ENCODE data around the gene HEPACAM. TPM values are rescaled to one million over a fixed set of nuclear protein-coding genes. Genes with fewer than 3 reads are reported as not detected.

Gene HEPACAM
- total RNA-seq, 1 donor from 2014 or later: 0.21 TPM

DNA sequence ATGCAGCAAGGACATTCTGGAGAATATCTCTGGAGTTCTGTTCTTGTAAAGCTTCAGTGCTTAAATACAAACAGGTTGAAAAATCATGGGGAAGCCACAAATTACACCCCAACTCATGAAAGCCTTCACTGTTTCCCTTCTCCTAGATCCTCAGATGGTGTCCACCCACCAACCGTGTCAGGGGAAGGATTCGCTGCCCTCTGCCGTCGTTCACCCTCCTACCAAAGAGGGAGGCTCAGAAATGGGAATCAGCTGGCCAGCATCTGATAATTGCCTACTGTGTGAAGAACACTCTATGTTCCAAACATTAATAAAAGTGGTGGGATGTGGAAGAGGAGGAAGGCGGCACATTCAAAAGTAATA lies 7.4 kb upstream of the HEPACAM start:
- DNase-seq: no peak

DNA sequence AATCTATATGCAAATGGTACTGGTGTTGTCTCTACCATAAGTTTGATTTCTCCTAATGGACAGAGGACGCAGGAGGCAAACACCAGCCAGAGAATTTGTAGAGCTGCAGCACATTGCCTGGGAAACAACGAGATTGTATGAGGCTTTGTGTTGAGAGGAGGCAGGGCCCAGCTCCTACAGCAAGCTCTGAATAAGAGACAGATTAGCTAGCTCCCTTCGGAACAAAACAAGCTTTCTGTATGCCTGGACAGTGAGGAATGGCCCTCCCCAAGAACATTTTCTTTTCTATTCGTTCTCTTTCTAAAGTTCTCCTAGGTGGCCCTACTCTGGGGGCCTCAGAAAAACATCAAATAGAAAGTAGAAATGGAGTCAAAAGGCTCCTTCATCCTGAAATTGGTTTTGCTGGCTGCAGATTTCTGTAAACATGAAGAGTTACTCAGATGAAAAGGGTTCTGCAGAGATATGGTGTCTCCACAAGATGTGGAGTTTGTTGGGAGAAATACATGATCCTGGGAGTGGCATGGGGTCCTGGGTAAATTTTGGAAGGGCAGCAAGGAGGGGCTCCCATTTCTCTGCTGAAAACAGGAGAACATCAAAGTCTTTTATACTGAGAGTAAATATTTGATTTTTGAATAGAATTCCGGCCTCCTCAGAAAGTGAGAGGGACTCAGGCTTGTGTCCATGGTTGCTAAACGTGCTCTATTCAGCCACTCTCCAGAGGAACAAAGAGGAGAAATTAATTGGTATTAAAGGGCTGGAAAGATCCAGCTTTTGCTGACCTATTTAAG lies 6.8 kb upstream of the HEPACAM start:
- DNase-seq: no peak

DNA sequence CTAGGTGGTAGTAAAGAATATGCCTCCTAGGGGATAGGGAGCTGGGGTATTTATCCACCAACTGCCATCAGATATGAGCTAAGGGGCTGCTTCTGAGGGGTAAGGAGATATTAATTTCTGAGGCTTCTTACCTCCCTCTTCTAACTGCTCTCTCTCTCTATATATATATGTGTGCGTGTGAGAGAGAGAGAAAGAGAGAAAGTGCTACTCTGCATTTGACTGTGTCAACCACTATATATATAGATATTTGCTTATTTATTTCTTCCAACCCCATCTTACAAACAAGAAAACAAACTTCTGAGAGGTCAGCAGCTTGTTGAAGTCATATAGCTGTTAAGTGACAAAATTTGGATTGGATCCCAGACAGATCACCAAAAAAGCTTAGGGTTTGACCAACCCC lies 5.9 kb upstream of the HEPACAM start:
- DNase-seq: no peak

DNA sequence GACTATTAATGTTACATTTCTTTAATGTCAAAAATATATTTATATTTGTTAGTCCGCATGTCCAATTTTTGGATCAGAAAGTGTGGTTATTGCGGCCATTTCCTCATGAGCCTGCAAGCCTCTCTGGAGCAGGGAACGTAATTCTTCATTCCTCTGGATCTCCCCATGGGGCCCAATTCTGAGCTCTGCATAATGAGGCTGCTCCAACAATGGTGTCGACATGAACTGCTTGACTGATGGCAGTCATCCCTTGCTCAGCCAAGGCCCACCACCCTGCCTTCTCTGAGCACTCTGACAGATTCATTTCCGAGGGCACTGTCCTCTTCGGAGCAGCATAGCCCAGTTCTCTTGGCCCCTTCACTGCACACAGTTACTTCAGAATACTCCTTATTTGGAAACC lies 3.1 kb upstream of the HEPACAM start:
- DNase-seq: no peak

DNA sequence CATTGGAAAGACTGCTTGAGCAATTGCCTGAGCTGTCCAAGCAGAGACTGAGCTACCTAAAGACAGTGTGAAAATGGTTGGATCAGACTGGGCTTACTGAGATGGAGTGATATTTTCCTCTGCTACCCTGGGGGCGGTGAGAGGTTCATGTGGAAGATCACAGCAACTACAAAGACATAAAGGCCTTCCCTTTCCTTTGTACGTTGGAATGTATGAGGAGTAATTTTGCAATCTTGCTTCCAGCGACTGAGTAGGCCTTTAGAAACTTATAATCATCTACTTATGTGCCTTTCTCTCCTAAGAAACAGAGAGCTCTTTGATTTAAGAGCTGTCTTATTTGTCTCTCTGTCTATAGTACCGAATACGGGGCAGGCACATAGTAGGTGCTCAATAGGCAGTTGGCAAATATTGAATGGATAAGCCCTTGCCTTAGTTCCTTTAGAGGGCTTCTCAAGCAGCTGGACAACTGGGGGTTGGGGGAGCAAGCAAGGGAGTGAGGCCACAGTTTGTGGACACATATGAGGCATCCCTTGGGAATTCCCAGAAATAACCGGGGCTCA lies 2.4 kb upstream of the HEPACAM start:
- DNase-seq: no peak

DNA sequence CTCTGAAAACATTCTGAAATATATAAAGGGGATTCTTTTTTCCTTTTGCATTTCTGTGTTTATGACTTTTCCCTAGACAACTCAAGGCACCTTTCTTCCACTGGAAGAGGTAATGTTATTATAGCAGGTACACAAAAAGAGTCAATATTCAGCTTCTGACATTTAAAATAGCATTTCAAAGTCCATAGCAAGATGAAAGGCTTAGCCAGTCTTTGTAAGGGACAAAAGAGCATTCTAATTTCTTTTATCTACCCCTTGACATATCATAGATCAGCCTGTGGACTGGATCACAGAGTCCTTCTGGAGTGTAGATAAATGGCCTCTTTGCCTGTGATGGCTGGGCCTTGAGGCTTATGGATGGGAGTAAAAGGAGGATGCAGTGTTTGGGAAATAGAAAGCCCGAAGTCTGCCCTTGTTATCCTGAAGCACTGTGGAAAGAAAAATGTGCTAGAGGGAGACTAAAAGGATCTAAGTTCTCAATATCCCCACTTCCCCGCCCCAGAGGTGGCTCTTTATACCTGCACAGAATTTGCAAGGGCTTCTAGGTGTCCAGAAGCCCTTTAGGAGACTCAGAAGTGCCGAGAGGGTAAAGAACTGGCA lies 1.6 kb upstream of the HEPACAM start:
- no peak for DNase-seq

DNA sequence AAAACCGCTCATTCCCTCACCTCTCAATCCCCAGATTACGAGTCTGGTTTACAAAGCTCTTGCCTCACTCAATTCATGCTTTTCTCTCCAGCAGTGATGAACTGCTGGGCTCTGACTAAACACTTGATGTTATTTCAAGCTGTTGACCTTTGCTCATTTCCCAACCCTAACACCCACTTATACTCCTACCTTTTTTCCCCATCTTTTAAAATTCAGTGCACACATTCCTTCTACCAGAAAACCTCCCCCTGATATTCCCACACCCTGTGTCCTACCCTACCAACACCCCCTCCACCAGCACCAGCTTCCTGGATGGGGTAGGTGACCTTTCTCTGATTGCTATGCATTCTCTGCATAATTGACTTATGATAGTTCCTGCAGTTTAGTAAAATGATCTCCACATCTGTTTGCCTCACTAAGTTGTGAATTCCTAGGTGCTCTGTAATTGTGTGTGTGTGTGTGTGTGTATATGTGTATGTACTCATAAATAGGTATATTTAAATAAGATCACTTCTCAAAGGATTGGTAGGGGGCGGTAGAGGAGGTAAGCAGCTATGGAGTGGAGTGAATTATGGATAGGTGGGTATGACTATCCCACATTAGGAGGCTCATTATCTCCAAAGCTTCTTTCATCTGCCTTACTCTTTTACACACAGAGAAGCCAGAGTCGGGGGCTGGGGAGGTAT lies 842 bp downstream of the HEPACAM start:
- DNase-seq: no peak

DNA sequence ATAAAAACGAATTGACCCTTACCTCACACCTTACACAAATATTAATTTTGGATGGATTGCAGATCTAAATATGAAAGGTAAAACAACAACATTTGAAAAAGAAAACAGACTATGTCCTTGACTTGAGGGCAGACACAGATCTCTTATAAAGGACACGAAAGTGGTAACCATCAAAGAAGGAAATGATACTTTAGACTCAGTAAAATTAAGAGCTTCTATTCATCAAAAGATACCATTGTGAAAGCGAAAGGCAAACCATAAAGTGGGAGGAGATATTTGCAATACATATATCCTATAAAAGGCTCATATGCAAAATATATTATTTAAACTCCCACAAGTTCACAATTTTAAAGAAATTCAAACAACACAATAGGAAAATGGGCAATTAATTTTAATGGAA lies 5.0 kb downstream of the HEPACAM start:
- DNase-seq: no peak

DNA sequence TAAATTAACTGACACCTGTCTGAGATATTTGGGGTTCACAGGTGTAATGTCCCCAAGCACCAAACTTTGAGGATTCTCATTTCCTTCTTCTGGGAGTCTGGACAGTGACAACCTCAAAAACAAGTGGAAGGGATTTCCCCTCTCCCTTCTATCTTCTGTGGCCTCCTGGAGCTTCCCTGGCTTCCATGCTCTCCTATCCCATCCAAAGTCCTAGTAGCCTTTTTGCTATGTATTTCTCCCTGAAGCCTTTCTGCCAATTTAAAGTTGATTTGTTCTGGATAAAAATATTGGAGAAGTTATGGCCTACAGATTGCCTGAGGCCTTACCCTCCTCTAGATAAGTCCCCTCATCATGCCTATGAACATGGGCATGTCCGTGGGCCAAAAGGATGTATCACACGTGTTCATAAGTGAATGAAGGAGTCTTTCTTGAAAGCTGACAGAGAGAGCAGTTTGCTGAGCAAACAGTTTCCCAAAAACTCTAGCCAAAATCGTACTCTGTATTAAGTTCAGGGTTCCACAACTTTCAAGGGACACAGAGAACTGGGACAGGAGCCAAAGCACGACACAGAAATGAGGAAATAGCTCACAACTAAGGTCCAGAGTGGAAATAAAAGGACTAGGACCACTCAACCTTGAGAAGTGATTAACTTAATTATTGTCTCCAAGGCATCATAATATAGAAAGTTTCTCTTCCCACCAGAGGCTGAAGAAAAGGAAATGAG lies 6.7 kb downstream of the HEPACAM start:
- no peak for DNase-seq

DNA sequence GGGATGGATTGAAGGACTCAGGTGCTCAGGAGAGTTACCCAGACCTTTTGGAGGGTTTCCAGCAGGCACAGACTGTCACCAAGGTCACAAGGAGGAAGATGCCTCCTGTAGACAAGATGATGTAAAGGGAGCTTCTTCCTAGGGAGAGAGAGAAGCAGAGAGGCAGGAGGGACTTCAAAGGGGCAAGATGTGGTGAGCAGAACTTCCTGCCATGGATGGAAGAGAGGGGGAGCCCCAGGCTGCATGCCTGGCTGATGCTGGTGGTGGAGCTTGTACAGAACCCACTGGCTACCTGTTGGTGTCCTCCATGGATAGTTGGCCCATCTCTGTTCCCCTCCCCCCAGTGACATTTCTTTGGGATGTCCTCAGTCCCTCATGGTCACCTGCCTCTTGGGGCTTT lies 12.6 kb downstream of the HEPACAM start:
- DNase-seq: no peak

DNA sequence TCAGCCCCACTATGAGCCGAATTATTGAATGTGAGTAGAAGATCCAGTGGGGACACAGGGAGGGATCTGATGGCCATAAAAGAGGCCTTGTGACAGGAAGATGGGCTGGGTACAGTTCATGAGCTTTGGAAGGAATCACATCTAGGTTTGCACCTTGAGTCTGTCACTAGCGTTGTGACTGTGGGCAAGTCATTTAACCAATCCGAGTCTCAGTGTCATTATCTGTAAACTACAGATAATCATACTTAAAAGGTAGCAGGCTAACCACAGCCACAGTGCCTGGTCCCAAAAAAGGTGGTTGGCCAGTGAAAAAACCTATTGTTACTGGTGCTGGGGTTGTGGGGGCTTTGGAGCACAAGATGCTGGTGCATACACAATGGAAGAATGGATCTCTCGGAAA lies 13.0 kb downstream of the HEPACAM start:
- no peak for DNase-seq

DNA sequence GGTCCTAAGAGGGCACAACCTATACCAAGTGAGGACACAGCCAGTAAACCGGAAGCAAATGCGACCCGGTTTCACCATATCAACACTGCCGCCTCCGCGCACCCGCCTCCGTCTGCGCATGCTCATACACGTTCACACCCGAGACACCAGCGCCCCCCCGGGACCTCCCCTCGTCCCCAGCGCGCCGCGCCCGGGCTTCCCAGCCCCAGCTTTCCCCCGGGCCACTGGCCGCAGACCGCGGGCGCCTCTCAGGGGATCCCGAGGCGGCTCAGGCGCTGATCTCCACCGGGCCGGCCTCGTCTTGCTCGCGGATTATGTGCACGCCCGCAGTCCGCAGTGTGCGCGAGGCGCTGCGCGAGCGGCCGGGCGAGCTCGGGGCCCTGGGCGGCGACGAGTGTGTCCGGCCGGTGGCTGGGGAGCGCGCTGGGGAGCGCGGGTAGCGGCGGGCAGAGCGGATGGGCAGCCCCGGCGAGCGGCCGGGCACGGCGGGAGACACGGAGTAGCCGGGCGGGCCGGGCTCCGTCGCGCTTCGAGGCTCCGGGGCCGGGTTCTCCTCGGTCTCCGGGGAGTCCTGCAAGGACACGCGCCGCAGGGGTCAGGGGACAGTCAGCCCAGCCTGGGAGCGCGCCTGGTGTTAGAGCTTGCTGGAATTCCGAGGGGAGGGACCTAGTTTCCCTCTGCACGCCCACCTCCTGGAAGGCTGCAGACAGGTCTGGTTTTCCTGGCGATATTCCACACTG lies 14.8 kb downstream of the HEPACAM start:
- peak; percentile 91 for DNase-seq

DNA sequence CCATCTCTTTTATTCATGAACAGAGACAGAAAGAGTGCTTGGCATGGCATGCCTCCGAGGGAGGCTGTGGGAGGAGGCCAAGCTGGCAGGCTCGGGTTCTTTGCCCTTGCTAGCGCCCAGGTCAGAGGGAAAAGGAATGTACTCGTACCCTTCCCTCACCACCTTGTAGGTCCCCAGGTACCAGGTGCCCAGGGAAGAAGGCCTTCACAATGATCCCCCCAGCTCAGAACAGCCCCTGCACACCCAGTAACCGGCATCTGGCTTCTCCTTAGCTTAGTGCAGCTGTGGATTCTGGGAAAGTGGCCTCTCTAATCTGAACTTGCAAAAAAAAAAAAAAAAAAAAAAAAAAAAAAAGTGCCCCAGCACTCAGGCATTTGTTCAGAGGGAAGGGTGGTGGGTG lies 15.5 kb downstream of the HEPACAM start:
- DNase-seq: no peak

DNA sequence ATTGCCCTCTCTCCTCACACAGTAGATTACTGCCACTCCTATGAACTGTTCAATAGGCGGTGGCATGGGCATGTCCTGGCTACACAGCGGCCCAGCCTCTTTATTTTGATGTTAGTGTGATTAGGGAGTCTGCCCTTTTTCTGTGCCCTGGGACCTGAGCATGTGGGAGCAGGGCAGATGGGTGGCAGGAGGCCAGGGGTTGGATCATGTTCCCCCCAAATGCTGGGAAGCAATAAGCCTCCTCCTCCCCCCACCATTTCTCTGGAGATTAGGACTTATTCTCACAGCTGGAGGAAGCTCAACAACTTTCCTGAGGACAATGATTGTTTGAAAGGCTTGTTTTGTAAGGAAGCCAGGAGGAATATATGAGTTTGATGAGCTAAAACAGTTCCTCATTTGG lies 15.9 kb downstream of the HEPACAM start:
- peak; percentile 87 for DNase-seq

DNA sequence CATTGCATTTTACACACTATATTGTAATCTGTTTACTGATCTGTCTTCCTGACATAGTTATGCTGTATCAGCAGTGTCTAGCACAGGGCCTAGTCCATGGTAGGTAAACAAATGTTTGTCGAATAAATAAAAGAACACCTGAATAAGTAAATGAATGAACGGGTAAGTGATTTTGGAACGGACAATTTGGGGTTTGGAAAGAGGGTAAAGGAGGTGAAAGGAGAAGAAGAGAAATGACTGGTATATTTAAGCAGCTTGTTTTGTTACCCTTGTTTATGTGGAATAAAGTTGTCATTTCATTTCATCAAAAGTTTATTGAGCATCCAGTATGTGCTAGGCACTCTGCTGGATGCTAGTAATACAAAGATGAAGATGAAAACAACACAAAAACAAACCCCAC lies 16.9 kb downstream of the HEPACAM start, which contains the start of gene HEPN1:
Gene HEPN1 (plus strand): TSS at position 301 of the 400 bp plus-strand sequence.
- no peak for DNase-seq

DNA sequence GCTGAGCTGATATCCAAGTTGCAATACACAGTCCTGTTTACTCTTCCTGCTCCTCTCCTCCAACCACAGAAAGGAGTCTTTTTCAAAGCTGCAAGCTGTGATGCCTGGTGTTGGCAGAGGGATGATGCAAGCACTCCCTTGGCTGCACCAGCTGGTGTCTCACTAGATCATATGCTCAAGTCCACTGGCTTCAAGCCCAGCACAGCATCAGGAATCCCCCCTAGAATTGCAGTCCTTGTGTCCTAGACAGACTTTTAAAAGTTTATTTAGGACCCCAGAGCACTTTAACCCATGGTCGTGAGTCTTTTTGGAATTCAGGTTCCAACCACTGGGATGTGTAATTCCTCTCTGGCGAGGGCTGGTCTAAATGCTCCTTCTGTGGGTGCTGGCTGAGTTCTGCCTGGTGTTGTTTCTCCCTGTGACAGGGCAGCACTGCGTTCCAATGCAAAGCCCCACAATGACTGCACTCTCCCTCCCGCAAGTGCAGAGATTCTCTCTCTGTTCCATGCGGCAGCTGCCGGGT lies 18.7 kb downstream of the HEPACAM start:
- peak; percentile 93 for DNase-seq

DNA sequence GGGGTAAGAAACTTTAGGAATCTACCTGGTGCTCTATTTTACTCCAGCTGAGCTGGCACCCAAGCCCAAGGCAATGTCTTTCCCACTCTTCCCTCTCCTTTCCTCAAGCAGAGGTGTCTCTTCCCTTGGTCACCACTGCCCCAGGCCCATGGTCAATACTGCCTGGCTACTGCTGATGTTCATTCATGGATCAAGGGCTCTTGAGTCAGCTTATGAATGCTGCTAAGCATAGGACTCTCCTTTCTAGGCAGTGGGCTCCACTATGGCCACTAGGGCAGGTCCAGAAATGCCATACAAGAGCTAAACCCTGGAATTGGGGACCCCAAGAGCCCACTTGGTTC lies 19.5 kb downstream of the HEPACAM start:
- DNase-seq: no peak

DNA sequence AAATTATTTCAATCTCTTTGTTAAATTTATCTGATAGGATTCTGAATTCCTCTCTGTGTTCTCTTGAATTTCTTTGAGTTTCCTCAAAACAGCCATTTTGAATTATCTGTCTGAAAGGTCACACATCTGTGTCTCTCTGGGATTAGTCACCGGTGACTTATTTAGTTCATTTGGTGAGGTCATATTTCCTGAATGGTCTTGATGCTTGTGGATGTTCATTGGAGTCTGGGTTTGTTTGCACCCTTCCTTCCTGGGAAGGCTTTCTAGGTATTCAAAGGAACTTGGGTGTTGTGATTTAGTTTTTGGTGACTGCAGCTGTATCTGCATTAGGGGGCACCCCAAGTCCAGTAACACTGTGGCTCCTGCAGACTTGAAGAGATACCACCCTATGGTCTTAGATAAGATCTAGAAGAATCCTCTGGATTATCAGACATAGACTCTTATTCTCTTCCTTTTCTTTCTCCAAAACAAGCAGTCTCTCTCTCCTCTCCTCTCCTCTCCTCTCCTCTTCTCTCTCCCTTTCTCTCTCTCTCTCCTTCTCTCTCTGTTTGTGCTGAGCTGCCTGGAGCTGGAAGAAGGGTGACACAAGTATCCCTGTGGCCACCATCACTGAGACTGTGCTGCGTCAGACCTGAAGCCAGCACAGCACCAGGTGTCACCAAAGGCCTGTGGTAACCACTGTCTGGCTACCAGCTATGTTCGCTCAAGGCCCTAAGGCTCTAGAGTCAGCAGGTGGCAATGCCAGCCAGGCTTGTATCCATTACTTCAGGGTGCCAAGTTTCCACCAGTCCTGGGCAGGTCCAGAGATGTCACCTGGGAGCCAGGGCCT lies 20.1 kb downstream of the HEPACAM start:
- DNase-seq: no peak

DNA sequence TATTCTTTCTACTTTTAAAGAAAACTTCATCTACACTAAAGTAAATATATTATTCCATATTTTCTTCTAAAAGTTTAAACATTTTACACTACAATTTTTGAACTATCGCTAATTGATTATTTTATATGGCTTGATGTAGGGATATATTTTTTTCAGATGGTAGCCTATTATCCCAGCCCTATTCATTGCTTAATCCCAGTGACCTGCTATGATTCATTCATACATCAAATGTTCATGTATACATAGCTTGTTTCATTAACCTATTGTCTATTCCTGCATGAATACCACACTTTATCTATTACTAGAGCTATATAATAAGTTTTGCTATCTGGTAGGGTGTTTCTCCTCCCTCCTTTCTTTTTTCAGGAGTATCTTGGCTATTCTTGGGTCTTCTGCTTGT lies 33.2 kb downstream of the HEPACAM start:
- no peak for DNase-seq

DNA sequence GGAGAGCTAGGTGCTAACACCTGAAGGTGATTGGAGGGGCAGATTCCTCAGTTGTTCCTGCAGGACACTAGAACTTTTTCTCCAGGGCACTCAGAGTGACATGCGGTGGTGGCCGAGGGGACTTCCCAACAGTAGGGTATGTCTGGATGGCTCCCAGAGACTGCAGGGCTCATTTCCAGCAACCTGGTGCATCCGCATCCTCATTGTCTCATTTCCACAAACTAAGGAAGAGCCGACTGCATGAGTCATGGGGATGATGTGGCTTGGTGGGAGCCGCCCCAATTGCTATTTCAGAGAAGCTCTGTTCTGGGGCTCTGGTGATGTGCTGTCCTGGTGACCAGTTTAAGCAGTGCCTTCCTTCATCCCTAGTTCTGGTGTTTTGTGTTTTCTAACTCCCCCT lies 35.4 kb downstream of the HEPACAM start:
- DNase-seq: no peak

All from tongue (tissue), 2 donors.